Uterus (tissue), 4 donors: Measurements from ENCODE around the gene NUP93. TPM values are rescaled to one million over a fixed set of nuclear protein-coding genes. Genes with fewer than 3 reads are reported as not detected.

ENCODE experiments used
- DNase-seq, 2 donors: peaks; one replicate each; pipeline ENCODE4 v3.0.0-alpha.2; 2019 to 2020
- H3K27ac ChIP-seq, 2 donors: fragments of 200-600 bp; sonication (generic); 1 replicate in 1 of 2; 2 replicates in 1 of 2; pipeline ENCODE4 v1.5.1; 2016 to 2018
- H3K27me3 ChIP-seq, 2 donors: fragments of 200-600 bp; sonication (generic); one replicate each; pipeline ENCODE4 v1.5.1; 2018 to 2019; ENCODE audit warnings: control low read depth in 1 of 2
- H3K36me3 ChIP-seq, 2 donors: fragments of 200-600 bp; sonication (generic); one replicate each; pipeline ENCODE4 v1.5.1; 2019; ENCODE audit warnings: control low read depth in 1 of 2
- H3K4me1 ChIP-seq, 2 donors: fragments of 200-600 bp; sonication (generic); one replicate each; pipeline ENCODE4 v1.5.1; 2018 to 2019; ENCODE audit warnings: control low read depth in 1 of 2
- H3K4me3 ChIP-seq, 2 donors: fragments of 200-600 bp; sonication (generic); 1 replicate in 1 of 2; 2 replicates in 1 of 2; pipeline ENCODE4 v1.5.1; 2018 to 2019; ENCODE audit warnings: mild to moderate bottlenecking in 1 of 2
- H3K9me3 ChIP-seq, 2 donors: fragments of 200-600 bp; sonication (generic); one replicate each; pipeline ENCODE4 v1.5.1; 2019; ENCODE audit warnings: control low read depth in 1 of 2
- CTCF ChIP-seq, 4 experiments: fragments of 200-600 bp in 2 of 4; fragments of 450-650 bp in 2 of 4; sonication (generic) in 2 of 4; IDR thresholded peaks; one replicate each; pipeline ENCODE4 v1.5.1; 2016 to 2019; ENCODE audit warnings: antibody characterized with exemption in 4 of 4, mild to moderate bottlenecking in 2 of 4, moderate library complexity in 1 of 4
- POLR2A ChIP-seq, 2 donors: fragments of 450-650 bp; IDR thresholded peaks; one replicate each; pipeline ENCODE4 v1.6.1; 2016; ENCODE audit warnings: antibody characterized with exemption in 2 of 2, mild to moderate bottlenecking in 1 of 2, moderate library complexity in 1 of 2
- intact Hi-C: fragments of 100-400 bp; cut with DNase I; formaldehyde crosslinking; loops from one replicate; pipeline ENCODE4 v1.15.1; 2023; ENCODE audit warnings: low total_unique reads
- total RNA-seq, 4 donors: library from RNA; depleted of rRNA in 3 of 4; stranded (reverse); fragments of >200 nt in 3 of 4; gene quantifications; one replicate each; pipeline versions ENCODE4 v1.1.0 to v1.2.4, GENCODE V29; 2014 to 2023
- donor health status: DM: yes; HTN: yes; CAD: no.

Gene NUP93
- total RNA-seq, 4 donors from 2014 or later, result 17.6 to 71.0 (median 34.5) TPM

GRCh38 chr16:56824331-56824730 is 94.4 kb downstream of the NUP93 start:
- no peak for DNase-seq
- H3K27ac ChIP-seq, result no peak overlapping the region
- no peaks in the 10 kb centered on the region for H3K9me3 ChIP-seq
- H3K27me3 ChIP-seq, result no peaks in the 10 kb centered on the region
- H3K4me3 ChIP-seq, result no peak overlapping the region
- no peaks in the 10 kb centered on the region for H3K36me3 ChIP-seq
- intact Hi-C loops, result no loop called here
- TF ChIP-seq CTCF (IDR thresholded peaks at IDR 0.05), result no peak
- no peak for TF ChIP-seq POLR2A (IDR thresholded peaks at IDR 0.05)
- H3K4me1 ChIP-seq, result no peaks in the 10 kb centered on the region

- intact Hi-C loops, result no loop called here
- Histone ChIP-seq H3K27ac (no peak overlapping the region), H3K9me3 (no peaks in the 10 kb centered on the region), H3K36me3 (no peaks in the 10 kb centered on the region), H3K4me1 (no peaks in the 10 kb centered on the region), H3K4me3 (no peak overlapping the region), H3K27me3 (no peaks in the 10 kb centered on the region)
- DNase-seq, result no peak
- TF ChIP-seq CTCF (IDR thresholded peaks at IDR 0.05), result no peak
These were observed 94.9 kb downstream of the NUP93 start for GRCh38 chr16:56824804-56825203.

GRCh38 chr16:56825826-56826225 is 95.9 kb downstream of the NUP93 start:
- DNase-seq, result no peak
- Histone ChIP-seq H3K4me3 (no peak overlapping the region), H3K4me1 (no peaks in the 10 kb centered on the region), H3K27ac (no peak overlapping the region), H3K36me3 (no peaks in the 10 kb centered on the region), H3K9me3 (no peaks in the 10 kb centered on the region), H3K27me3 (no peaks in the 10 kb centered on the region)
- TF ChIP-seq CTCF (IDR thresholded peaks at IDR 0.05) (no peak), POLR2A (IDR thresholded peaks at IDR 0.05) (no peak)
- intact Hi-C loops, result no loop called here

GRCh38 chr16:56828647-56829046 is 98.7 kb downstream of the NUP93 start:
- no peaks in the 10 kb centered on the region for H3K9me3 ChIP-seq
- TF ChIP-seq POLR2A (IDR thresholded peaks at IDR 0.05), result no peak
- TF ChIP-seq CTCF (IDR thresholded peaks at IDR 0.05), result no peak
- no peak for DNase-seq
- no peaks in the 10 kb centered on the region for H3K27me3 ChIP-seq
- intact Hi-C loops, result no loop called here
- no peaks in the 10 kb centered on the region for H3K4me1 ChIP-seq
- H3K27ac ChIP-seq, result no peak overlapping the region
- no peaks in the 10 kb centered on the region for H3K36me3 ChIP-seq
- H3K4me3 ChIP-seq, result no peak overlapping the region

- Histone ChIP-seq H3K36me3 (no peaks in the 10 kb centered on the region), H3K27ac (no peak overlapping the region), H3K4me3 (no peak overlapping the region), H3K4me1 (no peaks in the 10 kb centered on the region), H3K9me3 (no peaks in the 10 kb centered on the region), H3K27me3 (no peaks in the 10 kb centered on the region)
- DNase-seq, result no peak
- intact Hi-C loops, result no loop called here
- TF ChIP-seq CTCF (IDR thresholded peaks at IDR 0.05) (no peak), POLR2A (IDR thresholded peaks at IDR 0.05) (no peak)
These were observed 100.7 kb downstream of the NUP93 start for GRCh38 chr16:56830669-56831068.
